Endothelial cell of umbilical vein (primary cell): ENCODE data around the gene PPP4R4.

Experiments
- EZH2 ChIP-seq: IDR thresholded peaks from 2 replicates; pipeline ENCODE4 v1.6.1; 2012; ENCODE audit warnings: borderline replicate concordance, low read depth, mild to moderate bottlenecking, moderate library complexity, low read length, inconsistent platforms; ENCODE audit not compliant: severe bottlenecking
- TF ChIP-seq, protein P1 (sequence below): IDR thresholded peaks from 2 replicates; pipeline ENCODE4 v1.6.1; 2011; ENCODE audit not compliant: insufficient read depth, insufficient read length

DNA sequence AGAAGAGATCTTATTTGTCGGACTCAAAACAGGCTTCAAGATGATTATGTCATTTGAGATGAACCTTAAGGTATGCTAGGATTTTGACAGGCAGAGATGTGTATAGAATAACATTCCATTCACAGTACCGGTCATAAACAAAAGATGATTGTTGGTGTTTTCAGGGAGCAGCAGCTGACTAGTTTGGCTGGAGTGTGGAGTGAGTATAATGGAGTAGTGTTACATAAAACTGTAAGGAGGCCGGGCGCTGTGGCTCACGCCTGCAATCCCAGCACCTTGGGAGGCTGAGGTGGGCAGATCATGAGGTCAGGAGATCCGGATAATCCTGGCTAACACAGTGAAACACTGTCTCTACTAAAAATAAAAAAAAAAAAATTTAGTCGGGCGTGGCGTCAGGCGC, 95.0 kb downstream of the PPP4R4 start:
- no peak for TF ChIP-seq EZH2
- TF ChIP-seq, protein P1, sequence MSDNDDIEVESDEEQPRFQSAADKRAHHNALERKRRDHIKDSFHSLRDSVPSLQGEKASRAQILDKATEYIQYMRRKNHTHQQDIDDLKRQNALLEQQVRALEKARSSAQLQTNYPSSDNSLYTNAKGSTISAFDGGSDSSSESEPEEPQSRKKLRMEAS = no peak
